Measurements from ENCODE around the gene SCRT2.

SCRT2 gene

DNA sequence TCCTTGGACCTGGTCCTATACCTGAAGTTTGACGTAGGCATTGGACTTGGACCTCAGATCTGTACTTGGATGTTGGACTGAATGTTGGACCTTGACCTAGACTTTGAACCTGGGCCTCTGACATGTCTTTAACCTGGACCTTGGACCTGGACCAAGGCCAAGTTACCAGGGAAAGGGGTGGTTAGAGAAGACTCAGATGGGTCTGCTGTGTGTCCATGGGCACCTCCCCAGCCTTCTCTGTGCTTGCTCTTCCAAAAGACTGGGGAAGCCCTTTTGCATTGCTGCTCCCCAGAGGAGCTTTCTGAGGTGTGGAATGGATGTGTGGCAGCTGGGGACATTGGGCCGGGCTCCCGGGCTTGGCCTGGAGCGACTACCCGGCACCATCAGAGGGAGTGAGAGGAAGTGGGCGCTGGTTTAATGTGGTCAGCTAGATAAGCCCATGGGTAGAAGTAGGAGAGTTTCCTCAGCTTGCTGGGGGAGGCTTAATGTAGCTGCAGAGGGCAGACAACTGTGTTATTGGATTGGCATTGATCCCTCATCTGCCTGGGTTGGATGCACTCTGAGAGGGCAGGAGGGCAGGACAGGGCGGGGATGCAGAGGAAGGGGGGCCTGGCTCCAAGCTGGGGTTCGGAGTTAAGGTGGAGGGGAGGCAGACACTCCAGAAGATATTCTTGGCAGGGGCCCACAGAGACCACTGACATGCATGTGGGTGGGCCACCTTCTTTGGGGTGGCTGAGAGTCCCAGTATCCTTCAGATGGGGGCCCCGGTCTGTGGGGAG, 4.2 kb downstream of the SCRT2 start:
- DNase-seq (ENCODE audit: low read depth) = no peak
- H3K4me3 ChIP-seq (ENCODE audit: low read length) = no peak overlapping the region

GRCh38 chr20:669573-669972, 6.0 kb downstream of the SCRT2 start:
- TF ChIP-seq, protein P1, sequence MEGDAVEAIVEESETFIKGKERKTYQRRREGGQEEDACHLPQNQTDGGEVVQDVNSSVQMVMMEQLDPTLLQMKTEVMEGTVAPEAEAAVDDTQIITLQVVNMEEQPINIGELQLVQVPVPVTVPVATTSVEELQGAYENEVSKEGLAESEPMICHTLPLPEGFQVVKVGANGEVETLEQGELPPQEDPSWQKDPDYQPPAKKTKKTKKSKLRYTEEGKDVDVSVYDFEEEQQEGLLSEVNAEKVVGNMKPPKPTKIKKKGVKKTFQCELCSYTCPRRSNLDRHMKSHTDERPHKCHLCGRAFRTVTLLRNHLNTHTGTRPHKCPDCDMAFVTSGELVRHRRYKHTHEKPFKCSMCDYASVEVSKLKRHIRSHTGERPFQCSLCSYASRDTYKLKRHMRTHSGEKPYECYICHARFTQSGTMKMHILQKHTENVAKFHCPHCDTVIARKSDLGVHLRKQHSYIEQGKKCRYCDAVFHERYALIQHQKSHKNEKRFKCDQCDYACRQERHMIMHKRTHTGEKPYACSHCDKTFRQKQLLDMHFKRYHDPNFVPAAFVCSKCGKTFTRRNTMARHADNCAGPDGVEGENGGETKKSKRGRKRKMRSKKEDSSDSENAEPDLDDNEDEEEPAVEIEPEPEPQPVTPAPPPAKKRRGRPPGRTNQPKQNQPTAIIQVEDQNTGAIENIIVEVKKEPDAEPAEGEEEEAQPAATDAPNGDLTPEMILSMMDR (conservative IDR thresholded peaks at IDR 0.05; ENCODE audit: low read depth, low read length) = no peak
- DNase-seq (ENCODE audit: low read depth) = no peak

More for the DNA sequence above, 4.2 kb downstream of the SCRT2 start:
- TF ChIP-seq, protein P1 (conservative IDR thresholded peaks at IDR 0.05; ENCODE audit: low read depth, low read length) = no peak

GRCh38 chr20:668638-669037, 7.0 kb downstream of the SCRT2 start:
- H3K4me3 ChIP-seq (ENCODE audit: low read length) = no peak overlapping the region
- no peak for DNase-seq (ENCODE audit: low read depth)
- TF ChIP-seq, protein P1 (conservative IDR thresholded peaks at IDR 0.05; ENCODE audit: low read depth, low read length) = no peak

More at GRCh38 chr20:669573-669972, 6.0 kb downstream of the SCRT2 start:
- no peak overlapping the region for H3K4me3 ChIP-seq (ENCODE audit: low read length)

- no peak for DNase-seq (ENCODE audit: low read depth)
- TF ChIP-seq, protein P1 (conservative IDR thresholded peaks at IDR 0.05; ENCODE audit: low read depth, low read length) = no peak
- no peak overlapping the region for H3K4me3 ChIP-seq (ENCODE audit: low read length)
These were observed 7.6 kb downstream of the SCRT2 start for GRCh38 chr20:668050-668449.

GRCh38 chr20:667351-668034, 8.1 kb downstream of the SCRT2 start:
- TF ChIP-seq, protein P1 (conservative IDR thresholded peaks at IDR 0.05; ENCODE audit: low read depth, low read length) = peak; percentile 95
- DNase-seq (ENCODE audit: low read depth) = no peak
- no peak overlapping the region for H3K4me3 ChIP-seq (ENCODE audit: low read length)

DNA sequence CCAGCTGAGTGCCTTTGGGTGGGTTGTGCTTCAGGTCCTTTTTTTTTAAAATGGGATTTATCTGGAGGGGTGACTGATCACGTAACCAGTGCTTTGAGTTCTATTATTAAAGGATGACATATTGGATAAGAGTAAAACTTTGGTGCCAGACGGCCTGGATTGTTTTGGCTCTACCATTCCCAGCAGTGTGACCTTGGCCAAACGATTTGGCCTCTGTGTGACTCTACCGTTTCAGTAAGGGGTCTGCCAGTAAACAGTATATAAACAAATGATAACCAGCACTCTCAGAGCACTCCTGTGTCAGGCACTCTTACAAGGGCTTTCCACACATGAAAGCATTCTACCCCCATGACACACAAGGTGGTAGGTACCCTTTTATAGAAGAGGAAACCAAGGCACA, 8.7 kb downstream of the SCRT2 start:
- no peak overlapping the region for H3K4me3 ChIP-seq (ENCODE audit: low read length)
- no peak for DNase-seq (ENCODE audit: low read depth)
- TF ChIP-seq, protein P1 (conservative IDR thresholded peaks at IDR 0.05; ENCODE audit: low read depth, low read length) = no peak
